ENCODE data around the gene TRPC4.

- TF ChIP-seq ARNTL (CRISPR knock-in tag; IDR thresholded peaks at IDR 0.05; ENCODE audit: borderline replicate concordance, low read depth) (no peak), ESRRG (CRISPR knock-in tag; IDR thresholded peaks at IDR 0.05) (no peak), RARB (CRISPR knock-in tag; IDR thresholded peaks at IDR 0.05) (no peak), GLIS3 (CRISPR knock-in tag; IDR thresholded peaks at IDR 0.05) (no peak), TOX (CRISPR knock-in tag; IDR thresholded peaks at IDR 0.05; ENCODE audit: borderline replicate concordance) (no peak), ZFP3 (CRISPR knock-in tag; IDR thresholded peaks at IDR 0.05) (no peak), ISL1 (CRISPR knock-in tag; IDR thresholded peaks at IDR 0.05) (no peak), CSRNP3 (CRISPR knock-in tag; IDR thresholded peaks at IDR 0.05) (no peak), BACH2 (CRISPR knock-in tag; IDR thresholded peaks at IDR 0.05; ENCODE audit: borderline replicate concordance) (no peak)
- TF ChIP-seq, protein P1, sequence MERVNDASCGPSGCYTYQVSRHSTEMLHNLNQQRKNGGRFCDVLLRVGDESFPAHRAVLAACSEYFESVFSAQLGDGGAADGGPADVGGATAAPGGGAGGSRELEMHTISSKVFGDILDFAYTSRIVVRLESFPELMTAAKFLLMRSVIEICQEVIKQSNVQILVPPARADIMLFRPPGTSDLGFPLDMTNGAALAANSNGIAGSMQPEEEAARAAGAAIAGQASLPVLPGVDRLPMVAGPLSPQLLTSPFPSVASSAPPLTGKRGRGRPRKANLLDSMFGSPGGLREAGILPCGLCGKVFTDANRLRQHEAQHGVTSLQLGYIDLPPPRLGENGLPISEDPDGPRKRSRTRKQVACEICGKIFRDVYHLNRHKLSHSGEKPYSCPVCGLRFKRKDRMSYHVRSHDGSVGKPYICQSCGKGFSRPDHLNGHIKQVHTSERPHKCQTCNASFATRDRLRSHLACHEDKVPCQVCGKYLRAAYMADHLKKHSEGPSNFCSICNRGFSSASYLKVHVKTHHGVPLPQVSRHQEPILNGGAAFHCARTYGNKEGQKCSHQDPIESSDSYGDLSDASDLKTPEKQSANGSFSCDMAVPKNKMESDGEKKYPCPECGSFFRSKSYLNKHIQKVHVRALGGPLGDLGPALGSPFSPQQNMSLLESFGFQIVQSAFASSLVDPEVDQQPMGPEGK (CRISPR knock-in tag; IDR thresholded peaks at IDR 0.05; ENCODE audit: borderline replicate concordance): no peak
- TF ChIP-seq, protein P2, sequence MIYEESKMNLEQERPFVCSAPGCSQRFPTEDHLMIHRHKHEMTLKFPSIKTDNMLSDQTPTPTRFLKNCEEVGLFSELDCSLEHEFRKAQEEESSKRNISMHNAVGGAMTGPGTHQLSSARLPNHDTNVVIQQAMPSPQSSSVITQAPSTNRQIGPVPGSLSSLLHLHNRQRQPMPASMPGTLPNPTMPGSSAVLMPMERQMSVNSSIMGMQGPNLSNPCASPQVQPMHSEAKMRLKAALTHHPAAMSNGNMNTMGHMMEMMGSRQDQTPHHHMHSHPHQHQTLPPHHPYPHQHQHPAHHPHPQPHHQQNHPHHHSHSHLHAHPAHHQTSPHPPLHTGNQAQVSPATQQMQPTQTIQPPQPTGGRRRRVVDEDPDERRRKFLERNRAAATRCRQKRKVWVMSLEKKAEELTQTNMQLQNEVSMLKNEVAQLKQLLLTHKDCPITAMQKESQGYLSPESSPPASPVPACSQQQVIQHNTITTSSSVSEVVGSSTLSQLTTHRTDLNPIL (CRISPR knock-in tag; IDR thresholded peaks at IDR 0.05; ENCODE audit: low read depth): no peak
- TF ChIP-seq, protein P3, sequence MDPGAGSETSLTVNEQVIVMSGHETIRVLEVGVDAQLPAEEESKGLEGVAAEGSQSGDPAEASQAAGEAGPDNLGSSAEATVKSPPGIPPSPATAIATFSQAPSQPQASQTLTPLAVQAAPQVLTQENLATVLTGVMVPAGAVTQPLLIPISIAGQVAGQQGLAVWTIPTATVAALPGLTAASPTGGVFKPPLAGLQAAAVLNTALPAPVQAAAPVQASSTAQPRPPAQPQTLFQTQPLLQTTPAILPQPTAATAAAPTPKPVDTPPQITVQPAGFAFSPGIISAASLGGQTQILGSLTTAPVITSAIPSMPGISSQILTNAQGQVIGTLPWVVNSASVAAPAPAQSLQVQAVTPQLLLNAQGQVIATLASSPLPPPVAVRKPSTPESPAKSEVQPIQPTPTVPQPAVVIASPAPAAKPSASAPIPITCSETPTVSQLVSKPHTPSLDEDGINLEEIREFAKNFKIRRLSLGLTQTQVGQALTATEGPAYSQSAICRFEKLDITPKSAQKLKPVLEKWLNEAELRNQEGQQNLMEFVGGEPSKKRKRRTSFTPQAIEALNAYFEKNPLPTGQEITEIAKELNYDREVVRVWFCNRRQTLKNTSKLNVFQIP (CRISPR knock-in tag; IDR thresholded peaks at IDR 0.05; ENCODE audit: borderline replicate concordance, low read depth): no peak
Measured at GRCh38 chr13:37695200-37695599, 174.4 kb downstream of the TRPC4 start.

Measured in SK-N-SH treated with all-trans-retinoic acid at 6 μM for 48 hours (cell line).